HG03439 (cell line): ENCODE measurements around the gene TP73.

ENCODE experiments used
- ATAC-seq: cut with Tn5 transposase; IDR thresholded peaks from one replicate; pipeline ENCODE4 v1.9.1; 2021; ENCODE audit warnings: mild to moderate bottlenecking, moderate library complexity; ENCODE audit not compliant: unreplicated experiment

TP73 gene

DNA sequence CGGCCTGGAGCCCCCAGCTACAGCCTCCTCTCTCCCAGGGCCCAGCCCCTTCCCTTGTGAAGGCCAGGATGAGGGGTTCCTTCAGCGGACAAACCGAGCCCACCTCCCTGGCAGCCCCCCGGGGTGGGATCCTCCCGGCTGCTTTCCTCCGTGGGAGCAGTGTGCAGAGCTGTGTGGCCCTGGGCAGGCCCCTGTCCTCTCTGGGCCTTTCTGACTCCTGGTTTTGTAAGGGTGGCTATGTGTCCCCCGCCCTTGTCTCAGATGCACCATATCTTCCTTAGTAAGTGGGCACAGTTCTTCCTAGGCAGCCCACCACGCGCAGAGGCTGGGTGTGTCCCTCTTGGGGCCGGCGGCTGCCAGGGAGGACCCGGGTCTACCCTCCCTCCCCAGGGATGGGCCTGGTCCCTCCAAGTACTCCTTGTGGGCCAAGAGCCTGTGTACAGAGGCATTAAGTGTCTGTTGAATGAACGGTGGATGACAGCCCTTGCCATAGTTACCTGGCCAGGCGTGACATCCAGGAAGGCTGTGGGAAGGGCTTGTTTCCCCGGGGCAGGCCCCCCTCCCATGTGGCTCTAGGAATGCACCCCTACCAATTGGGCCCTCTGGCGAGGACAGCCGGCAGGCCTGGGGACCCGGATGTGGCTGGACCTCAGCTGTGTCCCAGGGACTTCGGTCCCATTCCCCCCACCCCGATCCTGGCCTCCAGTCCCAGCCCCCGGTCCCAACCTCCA is 124.1 kb downstream of the TP73 start:
- no peak for ATAC-seq

GRCh38 chr1:3777078-3777547 is 124.8 kb downstream of the TP73 start:
- ATAC-seq: no peak

GRCh38 chr1:3777647-3778589 is 125.6 kb downstream of the TP73 start:
- ATAC-seq: no peak

DNA sequence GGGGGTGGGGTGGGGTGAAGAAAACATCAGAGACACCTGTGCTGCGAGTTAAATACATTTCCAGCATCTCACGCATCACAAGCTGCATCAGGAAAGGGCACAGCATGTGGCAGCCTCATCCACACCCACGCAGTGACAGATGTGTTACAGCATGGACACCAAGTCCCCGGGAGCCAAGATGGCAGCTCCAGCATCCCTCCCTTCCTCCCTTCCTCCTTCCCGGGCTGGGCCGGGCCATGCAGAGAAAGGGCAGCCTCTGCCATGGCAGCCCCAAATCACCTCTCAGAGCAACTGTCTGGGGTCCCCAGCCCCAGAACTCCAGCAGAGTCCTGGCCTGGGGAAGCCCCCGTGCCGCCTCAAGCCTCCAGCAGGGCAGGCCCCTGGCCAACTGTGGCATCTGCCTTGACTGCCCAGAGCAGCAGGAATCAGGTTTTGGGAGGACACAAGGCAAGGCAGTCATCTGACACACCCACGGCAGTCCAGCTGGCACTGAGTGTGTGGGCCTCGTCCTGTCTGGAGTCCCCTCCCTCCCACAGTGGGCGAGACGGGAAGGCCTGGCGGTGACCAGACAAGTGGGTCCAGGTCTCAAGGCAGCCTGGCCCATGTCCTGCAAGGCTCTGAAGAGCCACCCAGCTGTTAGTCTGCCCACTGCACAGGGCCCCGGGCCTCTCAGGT is 126.4 kb downstream of the TP73 start:
- ATAC-seq: no peak

DNA sequence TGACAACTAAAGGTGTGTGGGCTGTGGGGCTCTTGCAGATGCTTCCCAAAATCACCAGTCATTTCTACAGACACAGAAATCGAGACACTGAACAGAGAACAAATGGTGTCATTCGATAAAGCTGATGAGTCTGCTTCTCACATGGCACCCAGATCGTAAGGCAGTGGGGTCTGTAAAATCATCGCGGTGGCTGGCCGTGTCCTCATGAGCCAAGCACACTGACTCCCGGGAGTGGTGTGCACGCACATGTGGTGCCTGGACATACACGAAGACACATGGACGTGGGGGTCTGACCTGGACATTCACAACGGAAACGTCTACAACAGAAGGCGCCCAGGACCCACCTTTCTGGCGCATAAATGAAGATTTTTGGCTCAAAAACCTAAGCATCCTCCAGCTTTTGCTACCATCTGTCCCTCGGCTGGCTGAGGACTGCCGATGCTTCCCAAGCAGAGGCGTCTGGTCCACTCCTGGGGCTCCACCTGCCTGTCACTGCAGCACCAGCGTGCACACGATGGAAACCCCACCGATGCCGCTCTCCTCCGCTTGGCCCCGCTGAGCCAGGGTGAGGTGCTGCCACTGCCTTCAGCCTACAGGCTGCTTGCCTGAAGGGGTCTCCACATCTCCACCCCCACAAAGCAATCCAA is 127.1 kb downstream of the TP73 start:
- ATAC-seq: no peak

GRCh38 chr1:3779912-3780416 is 127.6 kb downstream of the TP73 start:
- ATAC-seq: no peak

DNA sequence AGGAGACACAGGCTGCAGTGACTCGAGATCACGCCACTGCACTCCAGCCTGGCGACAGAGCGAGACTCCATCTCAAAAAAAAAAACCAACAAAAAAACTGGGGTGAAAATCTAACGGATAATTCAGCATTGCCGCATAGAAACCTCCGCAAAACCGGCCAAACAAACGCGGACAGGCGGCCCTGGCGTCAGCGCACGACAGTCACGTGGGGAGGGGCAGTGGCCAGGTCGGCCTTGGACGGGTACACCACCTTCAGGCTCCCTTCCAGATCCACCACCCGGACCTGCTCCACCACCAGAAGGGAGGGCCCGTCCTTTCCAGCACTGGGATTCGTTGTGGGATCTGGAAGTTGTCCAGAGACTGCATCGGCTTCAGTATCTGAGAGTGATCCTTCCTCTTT is 128.6 kb downstream of the TP73 start:
- ATAC-seq: no peak

DNA sequence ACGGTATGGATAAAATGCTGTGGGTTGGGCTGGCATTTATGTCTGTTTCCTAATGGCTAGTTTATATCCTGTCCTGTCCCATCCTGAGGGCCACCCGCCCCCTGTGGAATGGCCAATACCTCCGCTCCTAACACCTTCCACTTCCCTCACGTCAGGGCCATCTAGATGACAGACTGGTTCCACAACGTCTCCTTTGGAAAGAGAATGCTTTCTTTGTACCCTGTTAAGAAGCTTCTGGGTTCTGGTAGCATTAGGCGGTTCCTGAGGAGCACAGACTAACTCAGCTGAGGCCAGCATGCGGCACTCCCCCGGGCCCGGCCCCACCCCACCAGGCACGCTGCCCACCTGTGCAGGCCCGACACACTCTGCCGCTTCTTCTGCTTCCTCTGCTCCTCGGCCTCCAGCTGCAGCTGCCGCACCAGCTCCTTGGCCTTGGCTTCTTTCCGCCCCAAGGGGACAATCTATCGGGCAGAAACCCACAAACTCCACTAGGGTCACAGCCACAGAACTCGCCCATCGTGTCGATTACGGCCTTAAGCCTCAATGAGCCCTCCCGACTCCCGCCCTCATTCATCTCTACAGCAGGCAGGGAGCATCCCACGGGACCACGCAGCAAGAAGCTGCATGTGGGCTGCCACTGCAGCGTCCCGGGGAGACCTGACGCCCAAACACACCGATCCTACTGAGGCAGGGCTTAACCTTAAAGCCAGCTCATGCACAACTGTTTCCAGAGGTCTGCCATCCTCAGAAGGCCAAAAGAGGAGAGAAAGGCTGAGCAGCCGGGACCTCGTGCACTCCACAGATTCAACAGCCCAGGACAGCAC is 131.5 kb downstream of the TP73 start:
- ATAC-seq: no peak

DNA sequence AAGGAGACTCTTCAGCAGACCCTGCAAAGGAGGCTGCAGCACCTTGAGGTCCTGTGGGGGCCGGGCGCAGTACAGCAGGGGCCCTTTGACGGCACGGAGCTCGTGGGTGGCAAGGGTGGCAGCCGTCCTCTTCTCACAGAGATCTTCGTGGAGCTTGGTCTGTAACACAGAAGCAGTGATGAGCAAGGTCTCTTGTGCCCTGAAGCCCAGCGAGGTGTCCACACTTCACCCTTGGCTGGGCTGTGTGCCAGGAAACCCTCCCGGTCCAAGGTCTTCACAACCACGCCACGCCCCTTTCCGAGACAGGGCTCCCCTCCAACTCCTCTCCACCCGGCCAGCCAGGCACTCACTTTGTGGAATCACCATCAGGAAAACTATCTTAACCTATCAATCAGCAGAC is 132.7 kb downstream of the TP73 start:
- ATAC-seq: no peak

- ATAC-seq: no peak
Observed at GRCh38 chr1:3785456-3786157, 133.3 kb downstream of the TP73 start.
